Heart left ventricle (tissue), 16 donors: ENCODE results near the gene ACAD10. TPM values are rescaled to one million over a fixed set of nuclear protein-coding genes. Genes with fewer than 3 reads are reported as not detected.

Experiments
- ATAC-seq, 4 donors: fragments of 200-7000 bp; cut with Tn5 transposase; one replicate each; pipeline ENCODE4 v1.9.1; 2020 to 2022; ENCODE audit warnings: moderate library complexity in 4 of 4, mild to moderate bottlenecking in 3 of 4, moderate number of reproducible peaks in 1 of 4
- DNase-seq, 5 donors: peaks; one replicate each; pipeline ENCODE4 v3.0.0-alpha.2; 2020
- H3K27ac ChIP-seq, 12 donors: fragments of 200-600 bp; sonication (generic) in 4 of 12; one replicate each; pipeline versions ENCODE4 v1.5.0 to v1.8.0; 2016 to 2022; ENCODE audit warnings: mild to moderate bottlenecking in 2 of 12
- H3K27me3 ChIP-seq, 9 donors: fragments of 200-600 bp; sonication (generic) in 2 of 9; one replicate each; pipeline versions ENCODE4 v1.5.1 to v1.8.0; 2016 to 2022; ENCODE audit warnings: mild to moderate bottlenecking in 3 of 9
- H3K36me3 ChIP-seq, 9 donors: fragments of 200-600 bp; sonication (generic) in 2 of 9; one replicate each; pipeline versions ENCODE4 v1.5.0 to v1.8.0; 2018 to 2022; ENCODE audit warnings: mild to moderate bottlenecking in 2 of 9
- H3K4me1 ChIP-seq, 12 donors: fragments of 200-600 bp; sonication (generic) in 4 of 12; one replicate each; pipeline versions ENCODE4 v1.5.0 to v1.8.0; 2016 to 2022; ENCODE audit warnings: mild to moderate bottlenecking in 3 of 12
- H3K4me3 ChIP-seq, 12 donors: fragments of 200-600 bp; sonication (generic) in 4 of 12; one replicate each; pipeline versions ENCODE4 v1.5.0 to v1.8.0; 2017 to 2022; ENCODE audit warnings: mild to moderate bottlenecking in 9 of 12, moderate library complexity in 4 of 12
- H3K9me3 ChIP-seq, 12 donors: fragments of 200-600 bp; sonication (generic) in 4 of 12; one replicate each; pipeline versions ENCODE4 v1.5.0 to v1.8.0; 2016 to 2022; ENCODE audit warnings: mild to moderate bottlenecking in 1 of 12
- CTCF ChIP-seq, 12 donors: fragments of 200-600 bp; sonication (generic) in 4 of 12; IDR thresholded peaks; one replicate each; pipeline versions ENCODE4 v1.5.0 to v1.8.0; 2018 to 2022; ENCODE audit warnings: antibody characterized with exemption in 12 of 12, mild to moderate bottlenecking in 5 of 12
- POLR2A ChIP-seq, 2 donors: fragments of 450-650 bp; IDR thresholded peaks; one replicate each; pipeline ENCODE4 v1.6.1; 2017; ENCODE audit warnings: antibody characterized with exemption in 2 of 2, mild to moderate bottlenecking in 2 of 2, moderate library complexity in 2 of 2
- WGBS, 4 donors: extraction: QIAGEN DNeasy Blood & Tissue Kit in 2 of 4; methylation state at CpG; one replicate each; pipeline versions ENCODE4 v1.1.5 to v1.1.7; 2013 to 2018; 5-methylcytosine and 5-hydroxymethylcytosine counted together
- intact Hi-C, 10 donors: fragments of 100-400 bp; cut with DNase I; formaldehyde crosslinking; loops; one replicate each; pipeline versions ENCODE4 v1.11.1 to v1.14.2; 2022
- polyA plus RNA-seq, 2 donors: library from polyadenylated mRNA; stranded (reverse); fragments of 200-250 nt; gene quantifications; one replicate each; pipeline ENCODE4 v1.2.3, GENCODE V29; 2013
- total RNA-seq, 9 donors: library from RNA; depleted of rRNA in 2 of 9; stranded (reverse); fragments of >200 nt in 2 of 9; fragmentation: NEBNext Ultra II Directional in 3 of 9; extraction: Animal tissue kit (Norgen Biotek cat#: 25700) in 3 of 9; gene quantifications; one replicate each; pipeline versions ENCODE4 v1.1.0 to v1.2.4, GENCODE V29; 2016 to 2023
- donor health status: ischemic (EF 13 %, LVEDD 7.1; RV severe dilation, severe dysfunction).
- donor health status: healthy with polysubstance abuse.
- donor health status: DM: no; HTN: yes; CAD: no.
- donor health status: DM: no; HTN: no; CAD: no.
- donor health status: ischemic (EF 25% LVEDD 6.9; RV normal size, moderate dysfunction).
- donor health status: ischemic (EF 25% LVEDD 5.7; RV mildly dilated, moderate dysfunction).
- donor health status: healthy.
- donor health status: DM: yes; HTN: yes; CAD: no.
- donor health status: ischemic (EF 35%, LVEDD 5.7; RV mildly dilated, moderate dysfunction).
- donor health status: nonischemic (EF 11% LVEDD 7.7; RV severe dilation, severe dysfunction).
- donor health status: DM: yes; HTN: yes; CAD: no.
- donor health status: PGD.
- donor health status: ischemic (EF 29% LVEDD 5.4; RV normal size, mild dysfunction).
- donor health status: nonischemic (EF 23%, LVEDD 6.1; RV moderate dilation, normal function).

ACAD10 gene
- total and polyA plus RNA-seq, 11 donors, result 10.7 to 46.0 (median 27.8) TPM

GRCh38 chr12:111656016-111656415 is 29.8 kb upstream of the ACAD10 start:
- Histone ChIP-seq H3K4me3 (no peak overlapping the region), H3K27me3 (no peaks in the 10 kb centered on the region), H3K36me3 (peaks cover 3 to 100% (median 99%) of the 10 kb centered on the region in 9 donors), H3K9me3 (no peaks in the 10 kb centered on the region), H3K27ac (no peak overlapping the region), H3K4me1 (no peaks in the 10 kb centered on the region)
- intact Hi-C loops, result loop anchor here in 1 of 10 donors (10.0 kb wide), 1 partner anchor 111 kb away; no protein-coding TSS in a partner anchor
- ATAC-seq (peak in 2 of 4 donors; percentile 24 to 32), DNase-seq (no peak)
- no peak for TF ChIP-seq POLR2A (IDR thresholded peaks at IDR 0.05)
- no peak for TF ChIP-seq CTCF (IDR thresholded peaks at IDR 0.05)
- WGBS, 4 donors, result 51 to 63% (median 57%) methylated on average over 4 of the region's 4 CpGs

DNA sequence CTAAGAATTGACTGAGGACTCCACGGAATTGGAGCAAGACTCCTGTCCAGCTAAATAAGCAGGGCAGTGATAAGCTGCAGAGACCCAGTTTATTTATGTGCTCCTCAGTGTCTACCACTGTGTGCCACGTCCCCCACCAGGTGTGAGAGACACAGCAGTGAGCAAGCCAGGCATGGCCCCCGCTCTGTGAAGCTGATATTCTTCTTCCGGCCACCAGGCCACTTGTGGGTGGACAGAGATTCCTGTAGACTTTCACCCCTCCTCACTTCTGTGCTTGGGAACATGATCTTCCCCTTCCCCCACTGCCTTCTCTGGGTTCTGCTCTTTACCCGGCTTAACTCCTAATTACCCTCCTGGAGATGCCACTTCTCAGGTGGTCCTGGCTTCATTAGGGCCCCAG is 21.4 kb upstream of the ACAD10 start:
- ATAC-seq (no peak), DNase-seq (no peak)
- H3K27ac ChIP-seq, result no peak overlapping the region
- WGBS, 4 donors, result 85 to 93% (median 89%) methylated on average over 5 of the region's 5 CpGs
- intact Hi-C loops, result no loop called here
- no peak overlapping the region for H3K4me3 ChIP-seq
- peaks cover 0 to 99% (median 97%) of the 10 kb centered on the region in 9 donors for H3K36me3 ChIP-seq
- H3K27me3 ChIP-seq, result no peaks in the 10 kb centered on the region
- no peaks in the 10 kb centered on the region for H3K4me1 ChIP-seq
- no peaks in the 10 kb centered on the region for H3K9me3 ChIP-seq
- TF ChIP-seq CTCF (IDR thresholded peaks at IDR 0.05), result no peak
- no peak for TF ChIP-seq POLR2A (IDR thresholded peaks at IDR 0.05)

DNA sequence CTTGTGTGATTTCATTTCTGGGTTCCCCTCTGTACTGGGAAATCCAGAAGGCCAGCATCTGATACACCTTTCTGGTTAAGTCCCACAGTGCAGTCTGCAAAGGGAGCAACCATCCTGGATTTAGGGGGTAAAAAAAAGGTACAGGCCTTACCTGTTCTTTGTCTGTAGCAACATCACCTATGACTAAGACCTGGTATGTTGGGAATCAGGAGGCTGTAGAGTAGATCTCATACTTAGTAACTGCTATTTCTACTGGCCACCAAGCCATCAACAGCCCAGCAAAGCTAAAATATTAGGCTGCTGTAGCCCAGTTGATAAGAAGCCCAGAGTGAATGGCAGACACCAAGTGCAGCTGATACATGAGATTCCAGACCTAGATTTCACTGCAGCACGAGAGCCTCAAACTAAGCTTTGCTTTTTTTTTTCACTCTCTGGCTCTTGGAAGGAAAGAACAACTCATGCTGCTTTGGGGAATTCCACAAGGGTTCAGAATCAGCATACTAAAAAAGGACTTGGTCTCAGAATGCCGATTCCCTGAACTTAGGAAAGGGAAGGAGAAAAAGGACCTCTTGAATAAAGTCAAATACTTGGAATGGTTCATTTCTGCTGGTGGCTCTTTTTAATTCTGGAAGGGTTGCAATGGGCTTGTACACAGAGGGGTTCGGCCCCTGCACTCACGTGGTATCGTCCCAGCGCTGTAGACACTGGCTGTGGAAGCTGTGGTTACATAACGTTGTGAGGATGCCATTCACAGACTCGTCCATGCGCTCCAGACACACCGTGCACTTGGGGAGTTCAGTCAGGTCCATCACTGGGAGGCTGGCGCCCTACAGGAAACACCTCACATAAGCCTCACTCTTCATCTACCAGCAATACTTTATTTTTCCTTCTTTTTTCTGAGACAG is 20.6 kb upstream of the ACAD10 start:
- Histone ChIP-seq H3K4me1 (no peaks in the 10 kb centered on the region), H3K27ac (no peak overlapping the region), H3K4me3 (no peak overlapping the region), H3K27me3 (no peaks in the 10 kb centered on the region), H3K36me3 (peaks cover 0 to 99% (median 96%) of the 10 kb centered on the region in 9 donors), H3K9me3 (no peaks in the 10 kb centered on the region)
- 80 to 89% (median 87%) methylated on average over 11 of the region's 11 CpGs for WGBS, 4 donors
- no peak for DNase-seq
- intact Hi-C loops, result no loop called here
- no peak for ATAC-seq
- TF ChIP-seq POLR2A (IDR thresholded peaks at IDR 0.05) (no peak), CTCF (IDR thresholded peaks at IDR 0.05) (no peak)

DNA sequence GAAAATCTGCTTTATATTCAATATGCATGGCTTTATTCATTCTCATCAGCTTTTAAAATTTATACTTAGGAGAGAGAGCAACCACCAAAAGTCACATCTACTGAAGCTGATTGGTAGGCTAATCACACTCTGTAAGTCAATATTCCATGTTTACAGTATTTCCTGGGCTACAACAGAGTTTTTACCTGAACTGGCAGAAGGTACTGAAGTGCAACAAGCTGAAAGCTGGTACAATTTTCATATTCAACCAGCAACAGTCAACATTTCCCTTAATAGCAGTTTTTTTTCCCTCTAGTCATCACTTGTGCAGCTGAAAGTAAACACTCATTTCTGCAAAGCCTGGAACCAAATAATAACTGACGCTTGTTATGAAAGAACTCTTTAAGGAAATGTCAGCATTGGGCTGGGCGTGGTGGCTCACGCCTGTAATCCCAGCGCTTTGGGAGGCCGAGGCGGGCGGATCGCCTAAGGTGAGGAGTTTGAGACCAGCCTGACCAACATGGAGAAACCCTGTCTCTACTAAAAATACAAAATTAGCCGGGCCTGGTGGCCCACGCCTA is 13.0 kb upstream of the ACAD10 start:
- Histone ChIP-seq H3K4me1 (no peaks in the 10 kb centered on the region), H3K27me3 (no peaks in the 10 kb centered on the region), H3K36me3 (peaks cover 0 to 100% (median 93%) of the 10 kb centered on the region in 9 donors), H3K9me3 (no peaks in the 10 kb centered on the region), H3K4me3 (no peak overlapping the region), H3K27ac (no peak overlapping the region)
- ATAC-seq, result no peak
- WGBS, 4 donors, result 93 to 95% (median 94%) methylated on average over 10 of the region's 10 CpGs
- DNase-seq, result no peak
- TF ChIP-seq CTCF (IDR thresholded peaks at IDR 0.05), result no peak
- TF ChIP-seq POLR2A (IDR thresholded peaks at IDR 0.05), result no peak
- intact Hi-C loops, result loop anchor here in 2 of 10 donors (5.0 to 10.0 kb wide), 2 partner anchors 138 to 276 kb away; no protein-coding TSS in a partner anchor
